HepG2 (cell line): ENCODE results near the gene ANKRD53. TPM values are rescaled to one million over a fixed set of nuclear protein-coding genes. Genes with fewer than 3 reads are reported as not detected.

Source experiments
- ASH2L ChIP-seq: fragments of 300-600, 200-600 bp; sonication (generic); IDR thresholded peaks from 2 replicates; pipeline ENCODE4 v1.7.0; 2017; ENCODE audit warnings: low read depth, mild to moderate bottlenecking, moderate library complexity, mixed read lengths, low read length; ENCODE audit not compliant: insufficient read length
- CSRNP2 ChIP-seq: sonication (generic); formaldehyde crosslinking; conservative IDR thresholded peaks from 2 replicates; pipeline ENCODE4 v1.8.0; 2022; ENCODE audit warnings: low read depth, missing genetic modification reagents
- HOXD1 ChIP-seq: sonication (generic); formaldehyde crosslinking; IDR thresholded peaks from 2 replicates; pipeline ENCODE4 v1.5.0; 2020; ENCODE audit warnings: missing genetic modification reagents
- KLF11 ChIP-seq: IDR thresholded peaks from 2 replicates; pipeline ENCODE4 v1.6.1; 2016; ENCODE audit warnings: missing compliant biosample characterization
- KMT2A ChIP-seq: sonication (generic); formaldehyde crosslinking; IDR thresholded peaks from 2 replicates; pipeline ENCODE4 v1.4.0; 2020; ENCODE audit warnings: missing genetic modification reagents
- MTERF4 ChIP-seq: sonication (generic); formaldehyde crosslinking; IDR thresholded peaks from 2 replicates; pipeline ENCODE4 v1.8.0; 2023; ENCODE audit warnings: mild to moderate bottlenecking, missing genetic modification reagents
- PRDM4 ChIP-seq: sonication (generic); formaldehyde crosslinking; IDR thresholded peaks from 2 replicates; pipeline ENCODE4 v1.9.0; 2021; ENCODE audit warnings: missing genetic modification reagents, borderline replicate concordance
- SMARCE1 ChIP-seq: fragments of 450-650 bp; IDR thresholded peaks from 2 replicates; pipeline ENCODE4 v1.6.1; 2017; ENCODE audit warnings: borderline replicate concordance
- THYN1 ChIP-seq: sonication (generic); formaldehyde crosslinking; IDR thresholded peaks from 2 replicates; pipeline ENCODE4 v1.8.1; 2023; ENCODE audit warnings: low read depth, mild to moderate bottlenecking, moderate library complexity, missing genetic modification reagents, borderline replicate concordance
- YEATS4 ChIP-seq: sonication (generic); formaldehyde crosslinking; IDR thresholded peaks from 2 replicates; pipeline ENCODE4 v1.4.0; 2020; ENCODE audit warnings: missing genetic modification reagents, borderline replicate concordance
- ZBTB3 ChIP-seq: sonication (generic); formaldehyde crosslinking; IDR thresholded peaks from 2 replicates; pipeline ENCODE4 v1.4.0; 2020; ENCODE audit warnings: low read depth, mild to moderate bottlenecking, moderate library complexity, missing genetic modification reagents, borderline replicate concordance
- ZNF253 ChIP-seq: sonication (generic); formaldehyde crosslinking; IDR thresholded peaks from 2 replicates; pipeline ENCODE4 v1.8.0; 2022; ENCODE audit warnings: mild to moderate bottlenecking, missing genetic modification reagents, borderline replicate concordance
- ZNF432 ChIP-seq: sonication (generic); formaldehyde crosslinking; IDR thresholded peaks from 2 replicates; pipeline ENCODE4 v1.5.0; 2020; ENCODE audit warnings: missing genetic modification reagents, mild to moderate bottlenecking, borderline replicate concordance
- ZNF468 ChIP-seq: sonication (generic); formaldehyde crosslinking; IDR thresholded peaks from 2 replicates; pipeline ENCODE4 v1.8.0; 2022; ENCODE audit warnings: mild to moderate bottlenecking, moderate library complexity, missing genetic modification reagents
- ZNF646 ChIP-seq: sonication (generic); formaldehyde crosslinking; IDR thresholded peaks from 2 replicates; pipeline ENCODE4 v1.9.0; 2021; ENCODE audit warnings: mild to moderate bottlenecking, missing genetic modification reagents
- ZNF740 ChIP-seq: sonication (generic); formaldehyde crosslinking; IDR thresholded peaks from 2 replicates; pipeline ENCODE4 v1.4.0; 2020; ENCODE audit warnings: missing genetic modification reagents
- ZNF883 ChIP-seq: sonication (generic); formaldehyde crosslinking; IDR thresholded peaks from 2 replicates; pipeline ENCODE4 v1.5.1; 2020; ENCODE audit warnings: mild to moderate bottlenecking, missing genetic modification reagents; ENCODE audit errors: not compliant biosample characterization
- polyA plus RNA-seq, 8 experiments: library from polyadenylated mRNA; depleted of rRNA in 3 of 8; stranded (reverse) in 7 of 8; unstranded in 1 of 8; fragments of >200 nt; fragmentation: Illumina TruSeq in 4 of 8; extraction: Trizol in 4 of 8; gene quantifications; 2 replicates each; pipeline versions ENCODE4 v1.2.1 to v1.2.3, GENCODE V29; 2011 to 2016; ENCODE audit warnings: low read depth in 4 of 8, missing spikeins in 1 of 8, mixed read lengths in 1 of 8; ENCODE audit not compliant: insufficient read depth in 1 of 8
- total RNA-seq, 5 experiments: library from RNA; depleted of rRNA; stranded (reverse); fragments of >200 nt; fragmentation: Illumina TruSeq; extraction: Trizol; gene quantifications; 2 replicates each; pipeline ENCODE4 v1.2.3, GENCODE V29; 2016; ENCODE audit warnings: low read depth in 1 of 5

The ANKRD53 gene
- total and polyA plus RNA-seq, 2 of the 13 experiments (the other 11 are each of a cell fraction or from before 2014, with no cell fraction given) = 0.15 TPM; not detected in 1

- TF ChIP-seq PRDM4 = no peak
- TF ChIP-seq KLF11 (CRISPR knock-in tag) = no peak
- no peak for TF ChIP-seq THYN1 (CRISPR knock-in tag)
- no peak for TF ChIP-seq CSRNP2 (CRISPR knock-in tag)
- no peak for TF ChIP-seq ZNF740 (CRISPR knock-in tag)
- no peak for TF ChIP-seq ZNF646
- TF ChIP-seq ASH2L = no peak
- no peak for TF ChIP-seq SMARCE1
- no peak for TF ChIP-seq ZNF432 (CRISPR knock-in tag)
- no peak for TF ChIP-seq HOXD1 (CRISPR knock-in tag)
- TF ChIP-seq MTERF4 (CRISPR knock-in tag) = no peak
- TF ChIP-seq ZNF253 (CRISPR knock-in tag) = no peak
- no peak for TF ChIP-seq KMT2A (CRISPR knock-in tag)
- no peak for TF ChIP-seq ZNF468 (CRISPR knock-in tag)
- no peak for TF ChIP-seq ZNF883 (CRISPR knock-in tag)
- TF ChIP-seq ZBTB3 (CRISPR knock-in tag) = no peak
- no peak for TF ChIP-seq YEATS4
These were observed 40.4 kb upstream of the ANKRD53 start (continued) for GRCh38 chr2:70937866-70938585.
